ENCODE data around the gene PRDM15.

The PRDM15 gene

GRCh38 chr21:41857771-41858300 lies 21.3 kb downstream of the PRDM15 start:
- H3K9me3 ChIP-seq (ENCODE audit: severe bottlenecking): no peaks in the 10 kb centered on the region
- H3K36me3 ChIP-seq: peaks cover 55% of the 10 kb centered on the region
- H3K4me3 ChIP-seq (ENCODE audit: low read depth, low read length): no peak overlapping the region
- TF ChIP-seq CTCF (IDR thresholded peaks at IDR 0.05; ENCODE audit: low read depth, low read length): no peak
- no peaks in the 10 kb centered on the region for H3K27me3 ChIP-seq (ENCODE audit: insufficient read depth, low read depth, severe bottlenecking)
- H3K27ac ChIP-seq: no peak overlapping the region
- no peak for DNase-seq

GRCh38 chr21:41856572-41856971 lies 22.6 kb downstream of the PRDM15 start:
- Histone ChIP-seq H3K27me3 (ENCODE audit: insufficient read depth, low read depth, severe bottlenecking) (no peaks in the 10 kb centered on the region), H3K4me3 (ENCODE audit: low read depth, low read length) (no peak overlapping the region), H3K27ac (no peak overlapping the region), H3K9me3 (ENCODE audit: severe bottlenecking) (no peaks in the 10 kb centered on the region), H3K36me3 (peaks cover 59% of the 10 kb centered on the region)
- no peak for DNase-seq
- no peak for TF ChIP-seq CTCF (IDR thresholded peaks at IDR 0.05; ENCODE audit: low read depth, low read length)

GRCh38 chr21:41854426-41854995 lies 24.6 kb downstream of the PRDM15 start:
- Histone ChIP-seq H3K9me3 (ENCODE audit: severe bottlenecking) (no peaks in the 10 kb centered on the region), H3K27ac (no peak overlapping the region), H3K27me3 (ENCODE audit: insufficient read depth, low read depth, severe bottlenecking) (no peaks in the 10 kb centered on the region), H3K4me3 (ENCODE audit: low read depth, low read length) (no peak overlapping the region), H3K36me3 (peaks cover 65% of the 10 kb centered on the region)
- no peak for TF ChIP-seq CTCF (IDR thresholded peaks at IDR 0.05; ENCODE audit: low read depth, low read length)
- no peak for DNase-seq

GRCh38 chr21:41852929-41853320 lies 26.2 kb downstream of the PRDM15 start:
- Histone ChIP-seq H3K27me3 (ENCODE audit: insufficient read depth, low read depth, severe bottlenecking) (no peaks in the 10 kb centered on the region), H3K27ac (no peak overlapping the region), H3K4me3 (ENCODE audit: low read depth, low read length) (no peak overlapping the region), H3K36me3 (peaks cover 68% of the 10 kb centered on the region), H3K9me3 (ENCODE audit: severe bottlenecking) (no peaks in the 10 kb centered on the region)
- no peak for DNase-seq
- no peak for TF ChIP-seq CTCF (IDR thresholded peaks at IDR 0.05; ENCODE audit: low read depth, low read length)

GRCh38 chr21:41852151-41852928 lies 26.8 kb downstream of the PRDM15 start:
- Histone ChIP-seq H3K36me3 (peaks cover 63% of the 10 kb centered on the region), H3K4me3 (ENCODE audit: low read depth, low read length) (no peak overlapping the region), H3K9me3 (ENCODE audit: severe bottlenecking) (no peaks in the 10 kb centered on the region), H3K27ac (no peak overlapping the region), H3K27me3 (ENCODE audit: insufficient read depth, low read depth, severe bottlenecking) (no peaks in the 10 kb centered on the region)
- no peak for TF ChIP-seq CTCF (IDR thresholded peaks at IDR 0.05; ENCODE audit: low read depth, low read length)
- no peak for DNase-seq
